Muscle layer of colon (tissue), 2 donors: ENCODE measurements around the gene DOCK11.
A peak's percentile ranks its signal among the peaks of the same experiment; 100 is the strongest.

ENCODE experiments used
- H3K27ac ChIP-seq: one replicate; pipeline ENCODE4 v1.7.0; 2013; ENCODE audit warnings: low read depth, mild to moderate bottlenecking, low read length, moderate library complexity
- H3K27me3 ChIP-seq, 2 donors: one replicate each; pipeline ENCODE4 v1.7.0; 2013; ENCODE audit warnings: low read length in 2 of 2, mild to moderate bottlenecking in 2 of 2; ENCODE audit not compliant: insufficient read depth in 2 of 2, control insufficient read depth in 1 of 2
- H3K36me3 ChIP-seq: one replicate; pipeline ENCODE4 v1.7.0; 2013; ENCODE audit warnings: mild to moderate bottlenecking, low read length; ENCODE audit not compliant: insufficient read depth
- H3K4me1 ChIP-seq: one replicate; pipeline ENCODE4 v1.7.0; 2013; ENCODE audit warnings: mild to moderate bottlenecking, low read length; ENCODE audit not compliant: insufficient read depth
- H3K4me3 ChIP-seq, 2 donors: one replicate each; pipeline ENCODE4 v1.7.0; 2013; ENCODE audit warnings: low read length in 2 of 2, low read depth in 1 of 2, mild to moderate bottlenecking in 1 of 2, moderate library complexity in 1 of 2
- H3K9ac ChIP-seq: one replicate; pipeline ENCODE4 v1.7.0; 2013; ENCODE audit warnings: low read length
- H3K9me3 ChIP-seq: one replicate; pipeline ENCODE4 v1.7.0; 2013; ENCODE audit warnings: mild to moderate bottlenecking, low read length
- donor health status: abdominal sarcoma.
- donor health status: Adenocarcinoma of cecum.

The DOCK11 gene

GRCh38 chrX:118717678-118718391 lies 222.2 kb downstream of the DOCK11 start:
- Histone ChIP-seq H3K27ac (no peak overlapping the region), H3K36me3 (no peaks in the 10 kb centered on the region), H3K27me3 (no peaks in the 10 kb centered on the region), H3K4me1 (no peaks in the 10 kb centered on the region), H3K9ac (no peak overlapping the region), H3K9me3 (no peaks in the 10 kb centered on the region), H3K4me3 (no peak overlapping the region)

- H3K4me1 ChIP-seq = no peaks in the 10 kb centered on the region
- no peaks in the 10 kb centered on the region for H3K27me3 ChIP-seq
- H3K9ac ChIP-seq = no peak overlapping the region
- no peak overlapping the region for H3K27ac ChIP-seq
- no peaks in the 10 kb centered on the region for H3K9me3 ChIP-seq
- H3K36me3 ChIP-seq = no peaks in the 10 kb centered on the region
- no peak overlapping the region for H3K4me3 ChIP-seq
Observed at GRCh38 chrX:118718737-118719136, 223.1 kb downstream of the DOCK11 start.

DNA sequence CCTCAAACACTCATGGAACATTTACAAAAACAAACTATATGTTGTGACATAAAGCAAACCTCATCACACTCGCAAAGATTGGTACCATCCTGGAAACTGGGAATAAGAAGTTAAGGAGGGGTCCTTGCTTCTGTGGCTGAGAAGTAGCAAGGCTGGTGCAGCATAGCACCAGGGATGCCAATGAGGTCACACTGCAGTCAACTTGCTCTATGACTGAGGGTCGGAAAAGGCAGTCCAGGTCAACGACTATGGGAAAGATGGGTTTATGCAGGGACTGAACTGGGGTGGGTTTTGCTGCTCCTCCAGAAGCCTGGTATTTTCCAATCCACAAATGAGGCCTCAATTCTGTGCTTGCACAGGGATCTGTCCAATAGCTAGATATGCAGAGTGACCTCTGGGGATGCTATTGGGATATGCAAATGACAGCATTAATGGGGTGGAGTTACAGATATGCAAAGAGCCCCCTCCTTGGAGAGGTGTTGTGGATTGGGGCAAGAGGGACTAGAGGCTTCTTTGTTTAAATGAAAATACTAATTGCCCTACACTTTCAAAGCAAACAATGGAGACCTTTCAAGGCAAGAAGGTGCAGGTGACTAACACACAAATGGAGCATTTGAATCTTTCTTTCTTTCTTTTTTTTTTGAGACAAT lies 224.6 kb downstream of the DOCK11 start:
- Histone ChIP-seq H3K9me3 (no peaks in the 10 kb centered on the region), H3K9ac (no peak overlapping the region), H3K36me3 (no peaks in the 10 kb centered on the region), H3K27me3 (no peaks in the 10 kb centered on the region), H3K27ac (no peak overlapping the region), H3K4me3 (no peak overlapping the region), H3K4me1 (peaks cover 8% of the 10 kb centered on the region)

DNA sequence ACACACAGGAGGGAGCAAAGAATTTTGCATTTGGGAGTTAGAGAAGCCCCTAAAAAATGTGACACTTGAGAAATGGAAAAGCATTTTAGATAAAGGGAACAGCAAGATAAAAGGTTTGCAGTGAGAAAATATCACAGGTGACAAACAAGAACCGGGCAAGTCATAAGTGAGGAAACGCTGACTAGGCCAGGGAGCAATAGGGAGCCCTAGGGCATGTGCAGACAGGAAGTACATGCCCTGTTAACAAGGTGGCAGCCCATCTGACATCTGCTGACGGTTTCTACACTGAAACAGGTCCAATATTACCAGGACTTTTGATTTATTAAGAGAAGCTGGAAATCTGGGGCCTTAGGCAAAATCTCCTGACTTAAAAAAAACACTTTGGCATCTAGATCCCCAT lies 227.8 kb downstream of the DOCK11 start:
- H3K4me1 ChIP-seq = peaks cover 27% of the 10 kb centered on the region
- H3K27ac ChIP-seq = no peak overlapping the region
- H3K9ac ChIP-seq = no peak overlapping the region
- no peaks in the 10 kb centered on the region for H3K27me3 ChIP-seq
- no peaks in the 10 kb centered on the region for H3K36me3 ChIP-seq
- H3K4me3 ChIP-seq = no peak overlapping the region
- H3K9me3 ChIP-seq = no peaks in the 10 kb centered on the region

DNA sequence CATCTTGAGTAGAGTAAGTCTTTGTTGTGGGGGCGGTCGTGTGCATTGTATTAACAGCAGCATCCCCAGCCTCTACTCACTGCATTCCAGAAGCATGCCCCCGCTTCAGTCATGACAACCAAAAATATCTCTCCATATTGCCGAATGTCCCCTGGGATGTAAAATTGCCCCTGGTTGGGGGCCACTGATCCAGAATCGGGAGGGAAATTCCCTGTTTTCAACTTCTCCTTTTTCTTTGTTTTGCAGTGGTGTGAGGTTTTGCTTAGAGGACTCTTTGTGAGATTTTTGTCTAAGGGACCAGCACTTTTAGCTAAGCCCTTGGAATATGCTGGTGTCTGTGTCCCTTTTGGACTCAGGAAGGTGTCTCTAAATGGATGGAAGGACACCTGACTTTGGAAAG lies 228.8 kb downstream of the DOCK11 start:
- Histone ChIP-seq H3K36me3 (no peaks in the 10 kb centered on the region), H3K9ac (no peak overlapping the region), H3K27ac (peak overlapping the region; percentile 66), H3K27me3 (no peaks in the 10 kb centered on the region), H3K4me1 (peaks cover 30% of the 10 kb centered on the region), H3K4me3 (no peak overlapping the region), H3K9me3 (no peaks in the 10 kb centered on the region)

DNA sequence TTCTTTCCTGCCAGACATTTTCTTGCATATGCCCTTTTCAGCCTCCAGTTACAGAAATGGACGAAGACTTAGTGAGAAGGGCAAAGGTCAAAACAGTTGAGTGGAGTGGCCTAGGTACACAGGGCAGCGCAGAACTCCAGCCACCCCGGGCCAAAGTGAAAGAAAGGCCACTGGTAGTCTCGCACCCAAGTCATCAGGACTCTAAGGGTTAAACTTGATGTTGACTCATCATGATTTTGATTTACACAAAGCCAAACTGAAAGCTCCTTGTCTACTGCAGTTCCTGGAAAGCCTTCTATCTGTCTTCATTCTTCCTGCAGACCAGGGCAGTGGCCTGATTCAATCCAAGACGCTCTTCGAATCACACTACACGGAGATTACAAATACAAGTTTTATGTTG lies 229.2 kb downstream of the DOCK11 start:
- Histone ChIP-seq H3K27me3 (no peaks in the 10 kb centered on the region), H3K36me3 (no peaks in the 10 kb centered on the region), H3K4me1 (peaks cover 30% of the 10 kb centered on the region), H3K9me3 (no peaks in the 10 kb centered on the region), H3K9ac (no peak overlapping the region), H3K4me3 (no peak overlapping the region), H3K27ac (peak overlapping the region; percentile 66)

- peak overlapping the region; percentile 84 for H3K27ac ChIP-seq
- no peaks in the 10 kb centered on the region for H3K36me3 ChIP-seq
- peaks cover 30% of the 10 kb centered on the region for H3K4me1 ChIP-seq
- no peaks in the 10 kb centered on the region for H3K9me3 ChIP-seq
- H3K4me3 ChIP-seq = no peak overlapping the region
- no peak overlapping the region for H3K9ac ChIP-seq
- H3K27me3 ChIP-seq = no peaks in the 10 kb centered on the region
Observed at GRCh38 chrX:118726396-118726795, 230.8 kb downstream of the DOCK11 start.

DNA sequence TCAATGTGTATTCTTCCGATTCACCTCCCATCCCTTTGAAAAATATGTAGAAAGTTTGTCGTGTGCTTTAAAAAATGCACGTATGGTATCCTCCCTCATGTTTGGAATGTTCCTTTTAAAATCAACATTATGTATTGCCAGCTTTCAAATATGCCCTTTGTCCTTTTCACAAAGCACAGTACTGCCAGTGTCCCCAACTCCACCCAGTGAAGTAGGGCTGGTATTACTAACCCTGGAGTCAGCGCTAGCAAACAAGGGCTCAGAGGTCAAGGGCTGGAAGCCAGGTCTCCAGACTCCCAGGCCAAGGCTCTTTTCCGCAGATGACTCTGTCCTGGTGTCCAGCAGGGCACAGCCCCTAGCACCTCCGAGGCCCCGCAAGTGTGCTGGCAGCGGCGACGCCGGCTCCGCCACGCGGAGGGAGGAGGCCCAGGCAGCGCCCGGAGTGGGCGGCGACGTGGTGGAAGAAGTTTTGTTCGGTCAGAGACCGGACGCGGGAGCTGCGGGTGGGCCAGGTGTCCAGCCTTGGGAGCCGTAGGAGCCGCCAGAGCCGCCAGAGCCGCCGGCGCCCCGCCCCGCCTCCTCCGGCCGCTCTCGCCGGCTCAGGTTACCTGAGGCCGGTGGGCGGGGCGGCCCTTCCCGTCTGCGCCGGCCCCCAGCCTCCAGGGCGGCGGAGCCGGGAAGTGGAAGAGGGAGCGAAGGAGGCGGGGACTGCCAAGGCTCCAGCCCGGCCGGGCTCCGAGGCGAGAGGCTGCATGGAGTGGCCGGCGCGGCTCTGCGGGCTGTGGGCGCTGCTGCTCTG lies 231.5 kb downstream of the DOCK11 start, which contains the start of gene IL13RA1:
Gene IL13RA1, plus strand, starts transcription at position 720 of the 799 bp plus-strand sequence. Its CDS starts 33 bp downstream, at position 753.
- Histone ChIP-seq H3K27ac (peak within 1 kb of the TSS; percentile 87), H3K4me1 (peaks cover 30% of the 10 kb centered on the region), H3K27me3 (no peaks in the 10 kb centered on the region)

GRCh38 chrX:118727686-118728339 lies 232.2 kb downstream of the DOCK11 start:
- peak overlapping the region; percentile 87 for H3K27ac ChIP-seq
- peak overlapping the region; percentile 11 for H3K9ac ChIP-seq
- H3K9me3 ChIP-seq = no peaks in the 10 kb centered on the region
- H3K4me3 ChIP-seq = peak overlapping the region; percentile 43 to 68
- H3K27me3 ChIP-seq = no peaks in the 10 kb centered on the region
- H3K36me3 ChIP-seq = no peaks in the 10 kb centered on the region
- H3K4me1 ChIP-seq = peaks cover 30% of the 10 kb centered on the region

More for the DNA sequence above, 231.5 kb downstream of the DOCK11 start, which contains the start of gene IL13RA1:
- no peaks in the 10 kb centered on the region for H3K36me3 ChIP-seq
- peak within 1 kb of the TSS; percentile 46 for H3K9ac ChIP-seq
- H3K9me3 ChIP-seq = no peaks in the 10 kb centered on the region
- H3K4me3 ChIP-seq = peak within 1 kb of the TSS; percentile 43 to 68

GRCh38 chrX:118729042-118729652 lies 233.5 kb downstream of the DOCK11 start:
- no peak overlapping the region for H3K9ac ChIP-seq
- H3K27me3 ChIP-seq = no peaks in the 10 kb centered on the region
- no peaks in the 10 kb centered on the region for H3K36me3 ChIP-seq
- H3K4me3 ChIP-seq = peak overlapping the region; percentile 43 to 68
- H3K9me3 ChIP-seq = no peaks in the 10 kb centered on the region
- H3K27ac ChIP-seq = peak overlapping the region; percentile 87
- peaks cover 30% of the 10 kb centered on the region for H3K4me1 ChIP-seq
